ENCODE measurements around the gene PDE4DIP. TPM values are rescaled to one million over a fixed set of nuclear protein-coding genes. Genes with fewer than 3 reads are reported as not detected.
"Not testable (repeated sequence)": the region's sequence is repeated elsewhere in the genome, so short reads cannot be mapped to it uniquely, and the experiment has no call there.

The PDE4DIP gene
- total RNA-seq (19.7 and 26.4 TPM in 2 replicates), polyA plus RNA-seq (4.0 and 6.3 TPM in 2 replicates), polyA minus RNA-seq (22.0 and 23.1 TPM in 2 replicates), Bru-seq, nascent RNA (percentile 41 among the genes with signal in this experiment), BruChase-seq, experiment 1, labeled RNA remaining after a 6-hour chase (percentile 41 among the genes with signal in this experiment), BruChase-seq, experiment 2, labeled RNA remaining after a 2-hour chase (percentile 41 among the genes with signal in this experiment)
- 9.7 and 12.6 TPM in 2 replicates for polyA plus RNA-seq (2011; cell fraction: cytosol; rRNA removed)
- polyA plus RNA-seq (2011; cell fraction: nucleus; rRNA removed) = 22.6 and 24.3 TPM in 2 replicates
- 18.3 and 19.4 TPM in 2 replicates for polyA plus RNA-seq (2012)
- polyA minus RNA-seq (2011; cell fraction: cytosol; rRNA and poly(A)+ RNA removed) = 8.7 TPM
- 28.7 and 37.8 TPM in 2 replicates for polyA minus RNA-seq (2011; cell fraction: nucleus; rRNA and poly(A)+ RNA removed)
- long read RNA-seq, full-length matches to known transcripts = 26 of 33 reads
- long read RNA-seq, partial matches to known transcripts = 0 of 33 reads
- long read RNA-seq, other reads (novel, unspliced or antisense) = 7 of 33 reads

- intact Hi-C loops (cut with micrococcal nuclease) = not testable (repeated sequence)
- FAIRE-seq = peak; percentile 80
Observed at GRCh38 chr1:148844220-148844619, at the start of gene PDE4DIP. Gene PDE4DIP (plus strand): TSS chr1:148844428. CDS start chr1:148844775, 347 bp downstream.

GRCh38 chr1:148808268-148808928, 35.8 kb upstream of the PDE4DIP start:
- H3K36me3 ChIP-seq (ENCODE audit: control insufficient read depth in 2 of 2, extremely low read depth in 1 of 2, insufficient read depth in 2 of 2, low read length in 2 of 2); H3K9ac ChIP-seq (replicated peaks; ENCODE audit: extremely low read depth, insufficient read depth, low read length); H4K20me1 ChIP-seq (replicated peaks; ENCODE audit: control insufficient read depth, extremely low read depth, insufficient read depth, low read length); FAIRE-seq; intact Hi-C loops (cut with micrococcal nuclease); H3K9me3 ChIP-seq (replicated peaks; ENCODE audit: control insufficient read depth, insufficient read depth, low read length); H3K79me2 ChIP-seq (ENCODE audit: control insufficient read depth, insufficient read depth, low read length); CTCF ChIA-PET; H3K4me3 ChIP-seq (replicated peaks in 1 of 3; ENCODE audit: insufficient read depth in 1 of 3, low read depth in 1 of 3, low read length in 3 of 3); H3K27ac ChIP-seq (ENCODE audit: insufficient read depth, low read depth, low read length); POLR2A ChIA-PET; H2AFZ ChIP-seq (ENCODE audit: low read depth, low read length); H3K27me3 ChIP-seq (ENCODE audit: control insufficient read depth in 2 of 2, insufficient read depth in 2 of 2, low read length in 2 of 2); BruUV-seq (replicated peaks); H3K9me1 ChIP-seq (replicated peaks; ENCODE audit: control insufficient read depth, extremely low read depth, insufficient read depth, low read length); H3K4me2 ChIP-seq (ENCODE audit: insufficient read depth, low read length); DNase-seq (ENCODE audit: low read depth, low spot score); H3K4me1 ChIP-seq (ENCODE audit: control insufficient read depth, extremely low read depth, insufficient read depth, low read length); dilution Hi-C loops (cut with MboI; ENCODE audit: extremely low pct_ligation_motif_present, low sequenced_read_pairs): not testable (repeated sequence)

More at GRCh38 chr1:148844220-148844619, at the start of gene PDE4DIP:
- H3K27ac ChIP-seq (ENCODE audit: insufficient read depth, low read depth, low read length); POLR2A ChIA-PET; DNase-seq (ENCODE audit: low read depth, low spot score); H3K4me2 ChIP-seq (ENCODE audit: insufficient read depth, low read length); H2AFZ ChIP-seq (ENCODE audit: low read depth, low read length); H3K9me3 ChIP-seq (replicated peaks; ENCODE audit: control insufficient read depth, insufficient read depth, low read length); dilution Hi-C loops (cut with MboI; ENCODE audit: extremely low pct_ligation_motif_present, low sequenced_read_pairs); BruUV-seq (replicated peaks); H3K27me3 ChIP-seq (ENCODE audit: control insufficient read depth in 2 of 2, insufficient read depth in 2 of 2, low read length in 2 of 2); CTCF ChIA-PET; H3K9ac ChIP-seq (replicated peaks; ENCODE audit: extremely low read depth, insufficient read depth, low read length); H3K4me1 ChIP-seq (ENCODE audit: control insufficient read depth, extremely low read depth, insufficient read depth, low read length); H3K4me3 ChIP-seq (replicated peaks in 1 of 3; ENCODE audit: insufficient read depth in 1 of 3, low read depth in 1 of 3, low read length in 3 of 3); H3K36me3 ChIP-seq (ENCODE audit: control insufficient read depth in 2 of 2, extremely low read depth in 1 of 2, insufficient read depth in 2 of 2, low read length in 2 of 2); H3K79me2 ChIP-seq (ENCODE audit: control insufficient read depth, insufficient read depth, low read length); H4K20me1 ChIP-seq (replicated peaks; ENCODE audit: control insufficient read depth, extremely low read depth, insufficient read depth, low read length); H3K9me1 ChIP-seq (replicated peaks; ENCODE audit: control insufficient read depth, extremely low read depth, insufficient read depth, low read length): not testable (repeated sequence)

GRCh38 chr1:148808929-148809283, 35.3 kb upstream of the PDE4DIP start:
- dilution Hi-C loops (cut with MboI; ENCODE audit: extremely low pct_ligation_motif_present, low sequenced_read_pairs); H3K79me2 ChIP-seq (ENCODE audit: control insufficient read depth, insufficient read depth, low read length); intact Hi-C loops (cut with micrococcal nuclease); POLR2A ChIA-PET; H3K9me3 ChIP-seq (replicated peaks; ENCODE audit: control insufficient read depth, insufficient read depth, low read length); H3K4me2 ChIP-seq (ENCODE audit: insufficient read depth, low read length); H3K9ac ChIP-seq (replicated peaks; ENCODE audit: extremely low read depth, insufficient read depth, low read length); H3K36me3 ChIP-seq (ENCODE audit: control insufficient read depth in 2 of 2, extremely low read depth in 1 of 2, insufficient read depth in 2 of 2, low read length in 2 of 2); BruUV-seq (replicated peaks); H3K27ac ChIP-seq (ENCODE audit: insufficient read depth, low read depth, low read length); CTCF ChIA-PET; H3K4me3 ChIP-seq (replicated peaks in 1 of 3; ENCODE audit: insufficient read depth in 1 of 3, low read depth in 1 of 3, low read length in 3 of 3); H3K4me1 ChIP-seq (ENCODE audit: control insufficient read depth, extremely low read depth, insufficient read depth, low read length); FAIRE-seq; DNase-seq (ENCODE audit: low read depth, low spot score); H3K27me3 ChIP-seq (ENCODE audit: control insufficient read depth in 2 of 2, insufficient read depth in 2 of 2, low read length in 2 of 2); H2AFZ ChIP-seq (ENCODE audit: low read depth, low read length); H4K20me1 ChIP-seq (replicated peaks; ENCODE audit: control insufficient read depth, extremely low read depth, insufficient read depth, low read length); H3K9me1 ChIP-seq (replicated peaks; ENCODE audit: control insufficient read depth, extremely low read depth, insufficient read depth, low read length): not testable (repeated sequence)

- H3K4me2 ChIP-seq (ENCODE audit: insufficient read depth, low read length); dilution Hi-C loops (cut with MboI; ENCODE audit: extremely low pct_ligation_motif_present, low sequenced_read_pairs); DNase-seq (ENCODE audit: low read depth, low spot score); BruUV-seq (replicated peaks); H3K4me1 ChIP-seq (ENCODE audit: control insufficient read depth, extremely low read depth, insufficient read depth, low read length); H2AFZ ChIP-seq (ENCODE audit: low read depth, low read length); H3K79me2 ChIP-seq (ENCODE audit: control insufficient read depth, insufficient read depth, low read length); H3K36me3 ChIP-seq (ENCODE audit: control insufficient read depth in 2 of 2, extremely low read depth in 1 of 2, insufficient read depth in 2 of 2, low read length in 2 of 2); H3K9me3 ChIP-seq (replicated peaks; ENCODE audit: control insufficient read depth, insufficient read depth, low read length); CTCF ChIA-PET; H3K27ac ChIP-seq (ENCODE audit: insufficient read depth, low read depth, low read length); H3K9me1 ChIP-seq (replicated peaks; ENCODE audit: control insufficient read depth, extremely low read depth, insufficient read depth, low read length); H4K20me1 ChIP-seq (replicated peaks; ENCODE audit: control insufficient read depth, extremely low read depth, insufficient read depth, low read length); H3K27me3 ChIP-seq (ENCODE audit: control insufficient read depth in 2 of 2, insufficient read depth in 2 of 2, low read length in 2 of 2); POLR2A ChIA-PET; FAIRE-seq; H3K9ac ChIP-seq (replicated peaks; ENCODE audit: extremely low read depth, insufficient read depth, low read length); H3K4me3 ChIP-seq (replicated peaks in 1 of 3; ENCODE audit: insufficient read depth in 1 of 3, low read depth in 1 of 3, low read length in 3 of 3); intact Hi-C loops (cut with micrococcal nuclease): not testable (repeated sequence)
Observed at GRCh38 chr1:148822180-148822579, 22.0 kb upstream of the PDE4DIP start.

Measured in endothelial cell of umbilical vein (primary cell).